ENCODE measurements around the gene CYB5RL.
A peak's percentile ranks its signal among the peaks of the same experiment; 100 is the strongest.

The CYB5RL gene

DNA sequence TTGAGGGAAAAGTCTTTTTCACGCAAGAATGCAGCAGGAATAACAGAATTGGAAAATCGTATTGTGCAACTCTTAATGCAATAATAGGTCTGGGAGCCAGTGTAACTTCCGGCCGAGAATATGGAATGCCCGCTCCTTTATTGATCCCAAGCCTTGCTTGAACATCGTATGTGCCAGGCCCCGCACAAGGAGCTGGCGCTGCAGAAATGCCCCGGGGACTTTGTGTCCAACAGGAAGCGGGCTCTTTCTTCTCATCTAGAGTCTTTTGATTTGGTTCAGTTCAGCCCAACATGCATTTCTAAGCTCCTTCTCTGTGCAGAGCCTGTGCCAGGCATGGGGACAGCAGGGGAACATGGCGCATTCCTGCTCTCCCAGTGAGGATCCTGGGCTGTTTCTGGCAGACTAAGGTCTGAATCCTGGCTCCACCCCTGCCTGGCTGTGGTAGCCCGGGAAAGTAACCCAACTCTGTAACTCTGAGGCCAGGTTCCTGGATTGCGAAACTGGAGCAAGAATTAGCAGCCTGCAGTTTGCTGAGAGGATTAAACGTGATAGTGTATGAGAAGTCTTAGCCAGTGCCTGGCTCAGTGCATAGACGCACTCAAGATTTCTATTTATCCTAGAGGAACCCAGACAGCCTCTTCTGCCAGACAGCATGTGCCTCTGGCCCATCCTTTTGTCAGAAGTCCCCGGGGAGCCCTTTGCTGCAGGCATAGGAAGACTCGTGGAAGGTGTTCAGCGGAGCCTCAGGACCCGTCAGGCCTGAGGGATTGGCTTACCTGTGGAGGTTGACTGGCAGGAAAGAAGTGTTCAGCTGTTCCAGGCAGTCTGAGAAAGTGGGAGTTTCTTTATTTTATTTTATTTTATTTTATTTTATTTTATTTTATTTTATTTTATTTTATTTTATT is 46.0 kb downstream of the CYB5RL start:
- TF ChIP-seq, protein P1, sequence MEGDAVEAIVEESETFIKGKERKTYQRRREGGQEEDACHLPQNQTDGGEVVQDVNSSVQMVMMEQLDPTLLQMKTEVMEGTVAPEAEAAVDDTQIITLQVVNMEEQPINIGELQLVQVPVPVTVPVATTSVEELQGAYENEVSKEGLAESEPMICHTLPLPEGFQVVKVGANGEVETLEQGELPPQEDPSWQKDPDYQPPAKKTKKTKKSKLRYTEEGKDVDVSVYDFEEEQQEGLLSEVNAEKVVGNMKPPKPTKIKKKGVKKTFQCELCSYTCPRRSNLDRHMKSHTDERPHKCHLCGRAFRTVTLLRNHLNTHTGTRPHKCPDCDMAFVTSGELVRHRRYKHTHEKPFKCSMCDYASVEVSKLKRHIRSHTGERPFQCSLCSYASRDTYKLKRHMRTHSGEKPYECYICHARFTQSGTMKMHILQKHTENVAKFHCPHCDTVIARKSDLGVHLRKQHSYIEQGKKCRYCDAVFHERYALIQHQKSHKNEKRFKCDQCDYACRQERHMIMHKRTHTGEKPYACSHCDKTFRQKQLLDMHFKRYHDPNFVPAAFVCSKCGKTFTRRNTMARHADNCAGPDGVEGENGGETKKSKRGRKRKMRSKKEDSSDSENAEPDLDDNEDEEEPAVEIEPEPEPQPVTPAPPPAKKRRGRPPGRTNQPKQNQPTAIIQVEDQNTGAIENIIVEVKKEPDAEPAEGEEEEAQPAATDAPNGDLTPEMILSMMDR (IDR thresholded peaks at IDR 0.05; ENCODE audit: control insufficient read depth, extremely low read depth, insufficient read depth) = no peak
- no peak overlapping the region for H3K4me3 ChIP-seq (ENCODE audit: low read depth, low read length)
- DNase-seq (ENCODE audit: low read depth) = peak; percentile 50

DNA sequence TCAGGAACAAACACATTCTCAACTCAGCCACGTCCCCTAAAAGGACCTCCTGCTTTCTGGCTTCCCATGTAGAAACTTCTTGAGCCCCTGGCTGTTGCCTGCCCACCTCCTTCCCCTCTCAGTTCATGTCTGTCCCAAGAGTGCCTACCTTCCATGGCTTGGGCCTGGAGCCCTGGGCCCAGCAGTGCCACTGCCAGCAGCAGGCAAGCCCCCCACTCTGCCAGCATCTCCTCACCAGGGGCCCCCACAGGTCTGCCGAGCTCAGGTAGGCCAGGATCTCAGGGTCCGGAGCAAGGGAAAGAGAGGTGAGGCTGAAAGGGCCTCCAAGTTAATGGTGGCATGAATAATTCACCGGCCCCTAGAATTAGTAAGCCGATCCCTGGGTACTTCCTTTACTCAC is 47.1 kb downstream of the CYB5RL start, which contains the start of gene CDCP2:
TSS of gene CDCP2 (minus strand) at position 305 of the 400 bp plus-strand sequence. CDS start at position 227, 78 bp downstream.
- DNase-seq (ENCODE audit: low read depth) = no peak
- TF ChIP-seq, protein P1 (IDR thresholded peaks at IDR 0.05; ENCODE audit: control insufficient read depth, extremely low read depth, insufficient read depth) = no peak

DNA sequence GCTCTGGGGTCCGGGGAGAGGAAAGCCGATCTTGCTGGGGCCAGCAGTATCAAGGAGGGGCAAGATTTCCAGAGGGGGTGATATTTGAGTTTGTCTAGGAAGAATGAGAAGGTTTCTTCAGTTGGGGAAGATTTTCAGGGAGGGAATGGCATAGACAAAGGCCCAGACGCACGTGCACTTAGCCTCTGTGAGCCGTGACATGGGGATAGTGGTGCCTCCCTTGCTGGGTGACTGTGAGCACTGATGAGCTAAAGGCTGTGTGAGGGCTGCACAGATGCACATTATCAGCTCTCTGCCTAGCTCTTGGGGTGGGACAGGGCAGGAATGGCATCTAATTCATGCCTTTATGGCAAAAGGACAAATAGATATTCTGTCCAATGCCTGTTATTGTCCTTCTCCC is 48.8 kb downstream of the CYB5RL start:
- TF ChIP-seq, protein P1 (IDR thresholded peaks at IDR 0.05; ENCODE audit: control insufficient read depth, extremely low read depth, insufficient read depth) = no peak
- no peak for DNase-seq (ENCODE audit: low read depth)
- H3K4me3 ChIP-seq (ENCODE audit: low read depth, low read length) = no peak overlapping the region

More for the DNA sequence above, 47.1 kb downstream of the CYB5RL start, which contains the start of gene CDCP2:
- H3K4me3 ChIP-seq (ENCODE audit: low read depth, low read length) = no peak within 1 kb of the TSS
